ENCODE measurements around the gene GADD45B.

DNA sequence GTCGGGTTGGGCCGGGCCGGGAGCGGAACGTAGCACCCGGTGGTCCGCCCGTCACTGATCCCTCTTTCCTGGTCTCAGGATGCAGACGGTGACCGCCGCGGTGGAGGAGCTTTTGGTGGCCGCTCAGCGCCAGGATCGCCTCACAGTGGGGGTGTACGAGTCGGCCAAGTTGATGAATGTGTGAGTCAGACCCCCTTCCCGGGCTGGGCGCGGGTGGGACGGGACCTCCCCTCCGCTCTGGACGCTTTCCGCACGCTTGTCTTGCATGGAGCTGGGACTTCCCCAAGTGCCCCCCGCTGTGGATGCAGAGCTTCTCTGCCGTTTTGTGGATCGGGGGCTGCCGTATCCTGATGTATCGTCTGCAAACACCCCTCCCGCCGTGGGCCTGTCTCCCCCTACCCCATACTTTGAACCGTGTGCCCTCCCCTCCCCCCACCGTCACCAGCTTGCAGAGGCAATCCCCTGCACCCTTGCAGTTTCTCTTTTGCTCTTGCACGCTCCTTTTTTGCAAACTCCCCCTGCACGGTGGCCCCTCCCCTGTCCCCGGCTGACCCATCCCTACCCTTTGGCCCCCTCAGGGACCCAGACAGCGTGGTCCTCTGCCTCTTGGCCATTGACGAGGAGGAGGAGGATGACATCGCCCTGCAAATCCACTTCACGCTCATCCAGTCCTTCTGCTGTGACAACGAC is 669 bp downstream of the GADD45B start:
- TF ChIP-seq CTCF (IDR thresholded peaks at IDR 0.05; ENCODE audit: low read depth, low read length) (no peak), EZH2phosphoT487 (IDR thresholded peaks at IDR 0.05; ENCODE audit: low read depth) (no peak)
